ENCODE data around the gene LRIT3.

Gene LRIT3, protein sequence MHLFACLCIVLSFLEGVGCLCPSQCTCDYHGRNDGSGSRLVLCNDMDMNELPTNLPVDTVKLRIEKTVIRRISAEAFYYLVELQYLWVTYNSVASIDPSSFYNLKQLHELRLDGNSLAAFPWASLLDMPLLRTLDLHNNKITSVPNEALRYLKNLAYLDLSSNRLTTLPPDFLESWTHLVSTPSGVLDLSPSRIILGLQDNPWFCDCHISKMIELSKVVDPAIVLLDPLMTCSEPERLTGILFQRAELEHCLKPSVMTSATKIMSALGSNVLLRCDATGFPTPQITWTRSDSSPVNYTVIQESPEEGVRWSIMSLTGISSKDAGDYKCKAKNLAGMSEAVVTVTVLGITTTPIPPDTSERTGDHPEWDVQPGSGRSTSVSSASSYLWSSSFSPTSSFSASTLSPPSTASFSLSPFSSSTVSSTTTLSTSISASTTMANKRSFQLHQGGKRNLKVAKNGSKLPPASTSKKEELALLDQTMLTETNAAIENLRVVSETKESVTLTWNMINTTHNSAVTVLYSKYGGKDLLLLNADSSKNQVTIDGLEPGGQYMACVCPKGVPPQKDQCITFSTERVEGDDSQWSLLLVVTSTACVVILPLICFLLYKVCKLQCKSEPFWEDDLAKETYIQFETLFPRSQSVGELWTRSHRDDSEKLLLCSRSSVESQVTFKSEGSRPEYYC

GRCh38 chr4:109847896-109848442 is at the start of gene LRIT3:
TSS of gene LRIT3 (plus strand) at chr4:109848107. CDS start at chr4:109848202, 95 bp downstream.
- no peak for DNase-seq (ENCODE audit: low spot score)

- no peak for DNase-seq (ENCODE audit: low spot score)
These were observed 49.0 kb upstream of the LRIT3 start for GRCh38 chr4:109798866-109799265.

DNA sequence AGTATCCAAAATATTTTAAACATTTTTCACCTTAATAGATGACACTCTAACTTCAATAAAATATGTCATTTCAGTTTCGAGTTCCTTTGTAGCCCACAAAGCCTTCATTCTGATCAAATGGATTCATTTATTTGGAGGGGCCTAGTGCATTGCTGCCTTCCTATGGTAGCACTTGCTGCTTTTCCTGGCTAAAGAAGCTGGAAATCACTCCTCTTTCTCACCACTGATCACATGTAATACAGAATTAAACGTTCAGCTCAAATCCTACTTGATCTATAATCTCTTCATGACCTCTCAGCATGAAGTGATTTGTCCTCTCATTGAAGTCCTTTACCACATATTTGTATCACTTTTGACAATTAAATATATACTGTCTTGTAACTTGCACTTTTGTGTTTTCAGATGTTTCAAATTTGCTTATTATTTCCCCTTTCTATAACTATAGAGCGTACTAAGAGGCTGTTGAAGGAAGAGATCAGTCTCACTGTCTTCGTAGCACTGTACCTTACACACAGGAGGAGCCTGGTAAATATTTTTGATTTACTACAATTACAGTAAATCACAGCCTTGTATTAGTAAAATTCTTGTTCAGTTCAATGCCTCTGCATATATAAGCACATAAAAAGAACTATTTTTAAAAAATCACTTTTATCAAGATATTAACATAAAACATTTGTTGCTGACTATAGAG is 46.7 kb upstream of the LRIT3 start:
- DNase-seq (ENCODE audit: low spot score), result no peak

- peak; percentile 28 for DNase-seq (ENCODE audit: low spot score)
These were observed 46.0 kb upstream of the LRIT3 start, which contains the start of gene CFI for GRCh38 chr4:109801895-109802319. TSS of gene CFI (minus strand) at chr4:109801999. CDS start at chr4:109801971, 28 bp downstream.

- DNase-seq (ENCODE audit: low spot score), result peak; percentile 11
These were observed 43.9 kb upstream of the LRIT3 start for GRCh38 chr4:109803924-109804571.

GRCh38 chr4:109809655-109810054 is 38.3 kb upstream of the LRIT3 start:
- no peak for DNase-seq (ENCODE audit: low spot score)

DNA sequence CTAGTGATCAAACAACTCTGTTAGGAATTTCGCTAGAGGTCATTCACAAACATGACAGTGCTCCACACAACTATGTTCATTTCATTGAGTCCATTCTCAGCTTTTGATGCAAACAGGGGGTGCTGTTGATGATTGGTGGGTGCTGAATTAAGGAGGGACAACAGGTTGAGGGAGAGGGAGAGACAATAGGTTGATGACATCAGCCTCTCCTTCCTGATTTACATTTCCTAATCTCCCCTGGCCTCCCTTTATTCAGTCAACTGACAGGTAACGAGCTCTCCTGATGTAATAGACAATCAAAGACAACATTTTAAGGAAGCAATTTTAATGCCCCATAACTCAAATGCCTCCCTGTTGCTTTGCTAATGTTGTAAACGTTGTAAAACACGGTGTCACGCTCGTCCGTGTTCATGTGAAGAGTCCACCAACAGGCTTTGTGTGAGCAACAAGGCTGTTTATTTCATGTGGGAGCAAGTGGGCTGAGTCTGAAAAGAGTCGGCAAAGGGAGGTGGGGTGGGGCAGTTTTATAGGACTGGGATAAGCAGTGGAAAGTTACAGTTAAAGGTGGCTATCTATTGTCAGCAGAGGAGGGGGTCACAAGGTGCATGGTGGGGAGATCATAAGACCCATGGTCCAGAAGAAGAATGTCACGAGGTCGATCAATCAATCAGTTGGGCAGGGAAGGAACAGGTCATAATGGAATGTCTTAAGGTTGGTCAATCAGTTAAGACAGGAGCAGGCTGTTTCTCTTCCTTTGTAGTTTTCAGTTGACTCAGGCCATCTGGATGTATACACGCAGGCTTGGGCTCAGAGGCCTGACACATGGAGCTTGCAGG is 37.1 kb upstream of the LRIT3 start:
- DNase-seq (ENCODE audit: low spot score), result no peak

- DNase-seq (ENCODE audit: low spot score), result no peak
These were observed 36.2 kb upstream of the LRIT3 start for GRCh38 chr4:109811707-109812106.

DNA sequence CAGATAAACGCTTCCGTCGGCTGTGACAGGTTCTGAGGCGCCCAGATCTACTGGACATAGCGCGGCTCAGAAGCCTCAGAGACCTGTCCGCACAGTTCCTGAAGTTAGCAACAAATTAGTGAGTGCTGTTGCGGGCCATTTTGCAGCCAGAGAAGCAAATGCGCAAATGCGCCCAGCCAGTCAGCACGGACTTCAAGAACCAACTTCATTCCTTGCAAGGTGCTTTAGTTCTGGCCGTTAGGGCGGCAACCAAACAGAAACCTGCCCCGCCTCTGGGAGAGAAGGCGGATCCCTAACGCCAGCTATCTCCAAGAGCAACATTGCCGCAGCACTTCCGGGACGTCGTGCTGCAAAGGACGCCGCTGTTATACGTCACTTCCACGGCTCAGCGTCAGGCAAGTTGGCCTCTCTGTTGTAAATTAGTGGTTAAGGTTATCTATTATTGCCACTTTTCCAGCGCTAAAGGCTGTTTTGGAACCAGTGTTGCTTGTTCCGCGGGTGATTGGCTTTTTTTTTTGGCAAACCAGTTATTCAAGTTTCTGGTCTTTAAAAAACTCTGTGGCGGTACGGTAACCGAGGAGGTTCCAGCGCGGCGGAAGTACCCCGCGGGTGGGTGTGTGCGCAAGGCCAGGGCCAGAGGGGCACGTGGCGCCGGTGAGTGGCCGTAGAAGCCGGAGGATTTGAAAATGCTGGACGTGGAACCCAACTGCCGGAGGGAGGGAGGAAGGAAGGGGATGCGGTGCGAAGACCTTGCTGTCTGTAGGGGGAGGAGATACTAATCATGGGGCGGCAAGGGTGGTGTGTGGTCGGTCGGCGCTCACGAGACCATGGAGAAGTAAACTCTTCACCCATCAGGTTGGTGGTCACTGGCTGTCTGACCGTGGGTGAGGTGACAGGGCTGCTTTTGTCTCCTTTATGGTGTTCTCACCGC is 32.5 kb upstream of the LRIT3 start, which contains the start of gene GAR1:
TSS of gene GAR1 (plus strand) at position 612 of the 931 bp plus-strand sequence. CDS start 403 bp downstream, outside the sequence.
- peak; percentile 74 for DNase-seq (ENCODE audit: low spot score)

DNA sequence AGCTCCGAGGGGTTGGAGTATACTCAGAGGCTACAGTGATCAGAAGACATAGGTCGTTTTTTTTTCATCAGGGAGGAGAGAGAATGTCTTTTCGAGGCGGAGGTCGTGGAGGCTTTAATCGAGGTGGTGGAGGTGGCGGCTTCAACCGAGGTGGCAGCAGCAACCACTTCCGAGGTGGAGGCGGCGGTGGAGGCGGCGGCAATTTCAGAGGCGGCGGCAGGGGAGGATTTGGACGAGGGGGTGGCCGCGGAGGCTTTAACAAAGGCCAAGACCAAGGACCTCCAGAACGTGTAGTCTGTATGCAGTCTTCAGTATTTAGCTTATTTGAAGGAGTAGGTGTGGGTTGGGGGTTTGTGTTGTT is 31.8 kb upstream of the LRIT3 start:
- no peak for DNase-seq (ENCODE audit: low spot score)

GRCh38 chr4:109816894-109817293 is 31.0 kb upstream of the LRIT3 start:
- DNase-seq (ENCODE audit: low spot score), result no peak

DNA sequence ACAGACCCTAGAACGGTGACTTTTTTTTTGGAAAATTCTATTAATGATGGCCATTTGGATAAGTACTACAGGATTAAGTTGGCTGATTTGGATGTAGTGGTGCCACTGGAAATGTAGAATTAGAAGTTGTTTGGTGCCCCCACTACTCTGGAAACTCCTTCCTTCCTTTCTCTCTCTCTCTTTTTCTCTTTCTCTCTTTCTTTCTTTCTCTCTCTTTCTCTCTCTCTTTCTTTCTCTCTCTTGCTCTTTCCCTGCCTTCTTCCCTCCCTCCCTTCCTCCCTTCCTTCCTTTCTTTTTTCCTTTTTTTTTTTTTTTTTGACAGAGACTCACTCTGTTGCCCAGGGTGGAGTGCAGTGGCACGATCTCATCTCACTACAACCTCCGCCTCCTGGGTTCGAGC is 29.6 kb upstream of the LRIT3 start:
- no peak for DNase-seq (ENCODE audit: low spot score)

- DNase-seq (ENCODE audit: low spot score), result no peak
These were observed 27.3 kb upstream of the LRIT3 start for GRCh38 chr4:109820563-109820962.

GRCh38 chr4:109821185-109821584 is 26.7 kb upstream of the LRIT3 start:
- no peak for DNase-seq (ENCODE audit: low spot score)

DNA sequence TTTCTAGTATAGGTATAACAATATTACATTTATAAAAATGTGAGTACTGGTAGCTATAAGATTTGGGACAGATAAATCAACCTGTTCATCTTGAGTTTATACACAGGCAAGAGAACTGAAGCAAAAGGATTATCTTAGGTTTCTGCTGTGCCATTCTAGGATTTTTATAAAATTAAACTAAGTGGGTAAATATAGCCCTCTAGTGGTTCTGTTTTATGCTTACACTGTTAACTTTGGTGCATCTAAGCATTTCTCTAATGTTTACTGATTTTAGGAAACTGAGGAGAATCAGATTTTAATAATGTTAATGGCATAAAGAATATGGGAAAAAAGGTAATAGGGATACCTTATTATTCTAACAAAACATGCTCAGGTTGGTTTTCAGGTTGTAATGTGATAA is 21.2 kb upstream of the LRIT3 start:
- DNase-seq (ENCODE audit: low spot score), result no peak

GRCh38 chr4:109827672-109828071 is 20.2 kb upstream of the LRIT3 start, which contains the start of gene RRH:
TSS of gene RRH (plus strand) at chr4:109827972. CDS start at chr4:109828028, 56 bp downstream.
- no peak for DNase-seq (ENCODE audit: low spot score)

DNA sequence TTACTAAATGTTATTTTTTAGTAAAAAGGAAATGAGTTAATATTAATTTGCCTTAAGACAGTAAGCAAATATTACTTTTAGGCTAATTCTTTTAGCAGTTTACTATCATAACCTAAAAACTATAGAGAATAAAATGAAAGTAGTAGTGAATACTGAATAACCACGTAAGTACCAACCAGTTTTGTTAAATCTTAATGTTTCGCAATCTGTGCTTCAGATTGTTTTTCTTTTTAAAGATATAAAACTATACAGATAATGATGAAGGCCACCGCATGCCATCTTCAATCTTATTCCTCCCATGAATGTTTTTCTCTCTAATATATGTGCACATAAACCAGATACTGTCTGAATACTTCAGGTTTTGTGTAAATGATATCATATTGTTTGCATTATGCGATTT is 14.2 kb upstream of the LRIT3 start:
- no peak for DNase-seq (ENCODE audit: low spot score)

- DNase-seq (ENCODE audit: low spot score), result no peak
These were observed 10.9 kb upstream of the LRIT3 start for GRCh38 chr4:109836985-109837384.

GRCh38 chr4:109846395-109847098 is 1.4 kb upstream of the LRIT3 start:
- no peak for DNase-seq (ENCODE audit: low spot score)
